NB4 (cell line): ENCODE results near the gene MYO9B.
"Not testable (repeated sequence)": the region's sequence is repeated elsewhere in the genome, so short reads cannot be mapped to it uniquely, and the experiment has no call there.

Experiments used
- DNase-seq: peaks from one replicate; pipeline ENCODE4 v3.0.0; 2010; ENCODE audit warnings: low read depth
- H3K4me3 ChIP-seq: one replicate; pipeline ENCODE4 v1.5.1; 2011; ENCODE audit warnings: mild to moderate bottlenecking, low read depth, low read length, moderate library complexity
- MYC ChIP-seq: IDR thresholded peaks from 2 replicates; pipeline ENCODE4 v1.6.1; 2011; ENCODE audit warnings: low read depth, low read length
- POLR2A ChIP-seq: IDR thresholded peaks from 2 replicates; pipeline ENCODE4 v1.6.1; 2011; ENCODE audit warnings: mild to moderate bottlenecking; ENCODE audit not compliant: insufficient read length; ENCODE audit errors: extremely low read depth
- TF ChIP-seq, protein P1 (sequence below): IDR thresholded peaks from one replicate; pipeline ENCODE4 v1.5.1; 2012; ENCODE audit warnings: low read depth, low read length
- TF ChIP-seq, protein P2 (sequence below): IDR thresholded peaks from 2 replicates; pipeline ENCODE4 v1.6.1; 2011; ENCODE audit warnings: low read depth, low read length

Gene MYO9B

DNA sequence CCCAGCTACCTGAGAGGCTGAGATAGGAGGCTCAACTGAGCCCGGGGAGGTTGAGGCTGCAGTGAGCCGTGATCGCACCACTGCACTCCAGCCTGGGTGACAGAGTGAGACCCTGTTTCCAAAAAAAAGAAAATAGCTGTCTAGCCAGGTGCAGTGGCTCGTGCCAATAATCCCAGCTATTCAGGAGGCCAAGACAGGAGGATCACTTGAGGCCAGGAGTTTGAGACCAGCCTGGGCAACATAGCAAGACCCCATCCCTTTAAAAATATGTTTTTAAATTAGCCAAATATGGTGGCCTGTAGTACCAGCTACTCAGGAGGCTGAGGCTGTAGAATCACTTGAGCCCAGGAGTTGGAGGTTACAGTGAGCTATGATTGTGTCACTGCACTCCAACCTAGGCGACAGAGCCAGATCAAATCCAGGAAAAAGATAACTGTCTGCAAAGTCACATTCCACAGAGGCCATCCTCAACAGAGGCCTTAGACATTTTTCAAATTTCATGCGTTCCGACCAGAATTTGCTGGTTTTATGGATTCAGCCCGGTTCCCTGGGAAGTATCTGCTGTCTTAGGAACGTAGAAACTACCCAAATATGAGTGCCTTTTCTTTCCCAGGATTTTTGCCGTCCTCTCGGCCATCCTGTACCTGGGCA lies 80.8 kb downstream of the MYO9B start:
- H3K4me3 ChIP-seq, result no peak overlapping the region
- TF ChIP-seq, protein P1, sequence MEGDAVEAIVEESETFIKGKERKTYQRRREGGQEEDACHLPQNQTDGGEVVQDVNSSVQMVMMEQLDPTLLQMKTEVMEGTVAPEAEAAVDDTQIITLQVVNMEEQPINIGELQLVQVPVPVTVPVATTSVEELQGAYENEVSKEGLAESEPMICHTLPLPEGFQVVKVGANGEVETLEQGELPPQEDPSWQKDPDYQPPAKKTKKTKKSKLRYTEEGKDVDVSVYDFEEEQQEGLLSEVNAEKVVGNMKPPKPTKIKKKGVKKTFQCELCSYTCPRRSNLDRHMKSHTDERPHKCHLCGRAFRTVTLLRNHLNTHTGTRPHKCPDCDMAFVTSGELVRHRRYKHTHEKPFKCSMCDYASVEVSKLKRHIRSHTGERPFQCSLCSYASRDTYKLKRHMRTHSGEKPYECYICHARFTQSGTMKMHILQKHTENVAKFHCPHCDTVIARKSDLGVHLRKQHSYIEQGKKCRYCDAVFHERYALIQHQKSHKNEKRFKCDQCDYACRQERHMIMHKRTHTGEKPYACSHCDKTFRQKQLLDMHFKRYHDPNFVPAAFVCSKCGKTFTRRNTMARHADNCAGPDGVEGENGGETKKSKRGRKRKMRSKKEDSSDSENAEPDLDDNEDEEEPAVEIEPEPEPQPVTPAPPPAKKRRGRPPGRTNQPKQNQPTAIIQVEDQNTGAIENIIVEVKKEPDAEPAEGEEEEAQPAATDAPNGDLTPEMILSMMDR, result no peak
- TF ChIP-seq, protein P2, sequence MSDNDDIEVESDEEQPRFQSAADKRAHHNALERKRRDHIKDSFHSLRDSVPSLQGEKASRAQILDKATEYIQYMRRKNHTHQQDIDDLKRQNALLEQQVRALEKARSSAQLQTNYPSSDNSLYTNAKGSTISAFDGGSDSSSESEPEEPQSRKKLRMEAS, result no peak
- TF ChIP-seq MYC (no peak), POLR2A (no peak)
- DNase-seq, result no peak

DNA sequence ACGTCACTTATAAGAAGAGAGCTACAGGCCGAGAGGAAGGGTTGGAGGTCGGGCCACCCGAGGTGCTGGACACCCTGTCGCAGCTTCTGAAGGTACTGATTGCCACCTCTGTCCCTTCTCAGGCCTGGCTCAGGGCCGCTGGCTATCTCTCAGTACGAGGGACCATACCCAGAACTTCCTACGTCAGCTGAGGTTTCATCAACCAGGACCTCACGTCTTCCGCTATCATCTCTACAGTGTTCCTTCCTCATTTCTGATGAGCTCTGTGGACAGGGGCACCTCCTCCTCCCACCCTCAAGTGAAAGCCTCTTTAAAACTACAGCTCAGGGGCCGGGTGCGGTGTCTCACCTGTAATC lies 81.3 kb downstream of the MYO9B start:
- no peak for TF ChIP-seq POLR2A
- TF ChIP-seq MYC, result no peak
- TF ChIP-seq, protein P2, result no peak
- TF ChIP-seq, protein P1, result no peak
- H3K4me3 ChIP-seq, result no peak overlapping the region
- no peak for DNase-seq

DNA sequence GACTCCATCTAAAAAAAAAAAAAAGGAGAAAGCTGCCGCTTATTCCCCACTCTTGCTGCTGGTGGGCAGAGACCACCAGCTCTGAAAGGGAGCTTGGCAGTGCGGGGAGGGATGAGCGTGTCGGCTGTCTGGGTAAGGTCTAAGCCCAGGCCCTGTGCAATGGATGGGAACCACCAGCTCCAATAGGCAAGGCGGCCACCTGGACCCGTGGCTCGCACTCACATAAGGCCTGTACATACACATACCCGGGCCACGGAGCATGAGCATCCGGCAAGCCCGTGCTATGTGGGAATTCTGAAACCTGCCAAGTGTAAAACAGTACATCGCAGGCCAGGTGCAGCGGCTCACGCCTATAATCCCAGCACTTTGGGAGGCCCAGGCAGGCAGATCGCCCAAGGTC lies 83.0 kb downstream of the MYO9B start:
- no peak for TF ChIP-seq MYC
- TF ChIP-seq, protein P2, result no peak
- TF ChIP-seq POLR2A, result no peak
- TF ChIP-seq, protein P1, result no peak

DNA sequence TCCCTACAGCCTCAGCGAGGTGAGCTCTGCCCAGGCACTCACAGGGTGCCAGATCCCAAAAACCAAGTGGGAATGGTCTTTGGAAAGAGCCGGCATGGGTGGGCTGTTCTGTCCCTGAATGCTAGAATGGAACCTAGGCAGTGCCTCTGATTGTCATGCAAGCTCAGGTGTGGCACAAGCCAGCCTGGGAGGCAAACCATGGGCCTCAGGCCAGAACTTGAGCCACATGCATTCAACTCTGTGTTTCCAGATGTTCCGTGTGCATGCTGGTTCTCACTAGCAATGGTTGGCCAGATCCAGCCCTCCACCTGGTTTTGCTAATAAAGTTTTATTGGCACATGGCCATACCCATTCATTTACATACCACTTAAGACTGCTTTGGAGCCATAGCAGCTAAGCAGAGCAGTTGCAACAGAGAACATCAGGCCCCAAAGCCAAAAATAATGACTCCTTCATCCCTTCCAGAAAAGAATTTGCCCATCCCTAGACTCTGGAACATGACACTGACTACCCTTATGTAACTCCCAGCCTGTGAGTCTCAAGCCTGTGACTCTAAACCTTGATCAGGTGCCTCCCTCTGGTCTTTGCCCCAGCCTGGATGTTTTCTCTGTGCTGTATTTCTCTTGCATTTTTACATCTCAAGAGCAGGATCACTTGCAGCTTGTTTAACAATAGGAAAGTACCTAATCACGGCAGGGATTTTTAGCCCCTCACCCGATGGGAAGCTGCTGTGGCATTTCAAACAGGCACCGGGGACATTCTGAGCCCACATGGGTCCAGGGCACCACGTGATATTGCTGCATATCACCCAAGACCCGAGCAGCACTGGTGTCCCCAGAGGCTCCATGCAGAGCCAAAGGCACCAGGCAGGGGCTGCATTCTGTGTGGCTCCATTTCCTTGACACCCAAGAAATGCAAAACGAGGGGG lies 84.2 kb downstream of the MYO9B start:
- DNase-seq, result no peak
- H3K4me3 ChIP-seq, result no peak overlapping the region
- TF ChIP-seq MYC (no peak), POLR2A (no peak)
- TF ChIP-seq, protein P2, result no peak
- TF ChIP-seq, protein P1, result no peak

More for the DNA sequence above, 83.0 kb downstream of the MYO9B start:
- H3K4me3 ChIP-seq, result no peak overlapping the region
- no peak for DNase-seq

DNA sequence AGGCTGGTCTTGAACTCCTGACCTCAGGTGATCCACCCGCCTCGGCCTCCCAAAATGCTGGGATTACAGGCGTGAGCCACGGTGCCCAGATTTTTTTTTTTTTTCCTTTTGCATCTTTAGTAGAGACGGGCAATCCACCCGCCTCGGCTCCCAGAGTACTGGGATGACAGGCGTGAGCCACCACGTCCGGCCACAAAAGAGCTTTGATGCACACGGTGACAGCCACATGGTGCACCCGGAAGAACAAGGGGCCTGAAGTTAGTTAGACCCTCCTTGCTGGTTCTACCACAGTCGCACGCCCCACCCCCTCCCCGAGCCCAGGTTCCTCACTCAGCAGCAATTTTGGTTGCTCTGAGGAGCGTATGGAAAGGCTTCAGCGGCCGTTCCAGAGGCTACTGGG lies 85.3 kb downstream of the MYO9B start:
- no peak for TF ChIP-seq MYC
- TF ChIP-seq, protein P2, result no peak
- no peak for TF ChIP-seq POLR2A
- TF ChIP-seq, protein P1, result no peak
- no peak overlapping the region for H3K4me3 ChIP-seq
- no peak for DNase-seq

DNA sequence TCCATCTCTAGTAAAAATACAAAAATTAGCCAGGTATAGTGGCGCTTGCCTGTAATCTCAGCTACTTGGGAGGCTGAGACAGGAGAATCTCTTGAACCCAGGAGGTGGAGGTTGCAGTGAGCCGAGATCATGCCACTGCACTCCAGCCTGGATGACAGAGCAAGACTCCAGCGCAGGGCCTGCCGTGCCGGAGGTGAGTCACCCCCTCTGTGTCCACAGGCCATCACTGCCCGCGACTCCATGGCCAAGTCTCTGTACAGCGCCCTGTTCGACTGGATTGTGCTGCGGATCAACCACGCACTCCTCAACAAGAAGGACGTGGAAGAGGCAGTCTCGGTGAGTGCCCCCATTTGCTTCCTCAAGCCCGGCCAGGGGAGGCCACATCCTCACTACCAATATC lies 86.6 kb downstream of the MYO9B start:
- not testable (repeated sequence) for H3K4me3 ChIP-seq

More for the DNA sequence above, 86.6 kb downstream of the MYO9B start:
- not testable (repeated sequence) for DNase-seq
